HTERT RPE-1 (cell line): ENCODE data around the gene ITPA.

Experiments
- in situ Hi-C: fragments of 300-500 bp; cut with MboI; formaldehyde crosslinking; loops from 4 replicates; pipeline ENCODE4 v1.14.3; 2020; ENCODE audit warnings: low sequenced_read_pairs

ITPA gene

DNA sequence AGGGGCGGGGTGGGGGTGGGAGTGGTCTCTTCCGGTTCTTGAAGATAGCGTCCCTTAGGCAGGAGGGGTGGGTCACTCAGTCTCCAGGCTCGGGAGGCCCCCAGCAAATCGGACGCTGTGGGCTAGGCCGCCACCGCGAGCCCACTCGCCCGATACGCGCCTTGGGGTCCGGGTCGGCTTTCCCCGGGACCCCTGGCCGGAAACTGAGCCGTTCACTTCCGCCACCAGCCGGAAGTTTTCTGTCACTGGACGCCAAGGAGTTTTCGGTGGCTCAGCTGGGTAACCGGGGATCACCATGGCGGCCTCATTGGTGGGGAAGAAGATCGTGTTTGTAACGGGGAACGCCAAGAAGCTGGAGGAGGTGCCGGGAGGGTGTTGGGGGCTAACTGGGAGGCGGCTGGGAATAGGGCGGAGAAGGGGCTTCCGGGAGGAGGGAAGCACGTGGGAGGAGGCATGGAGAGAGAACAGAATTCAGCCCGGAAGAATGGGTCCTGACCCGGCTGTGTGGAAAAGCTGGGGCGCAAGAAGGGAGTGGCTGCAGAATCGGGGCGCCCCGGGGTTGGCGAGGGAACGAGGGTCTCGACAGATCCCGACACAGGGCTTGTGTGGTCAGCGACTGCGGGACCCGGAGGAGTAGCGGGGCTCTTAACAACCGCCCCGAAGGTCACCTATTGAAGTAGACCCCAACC lies at the start of gene ITPA:
ITPA (plus strand) TSS at position 242 of the 689 bp plus-strand sequence; CDS start at position 296, 54 bp downstream.
- in situ Hi-C loops: no loop called here

- in situ Hi-C loops: no loop called here
Observed at GRCh38 chr20:3160418-3160817, 48.9 kb upstream of the ITPA start.

GRCh38 chr20:3161316-3162079 lies 47.8 kb upstream of the ITPA start:
- in situ Hi-C loops: no loop called here

- in situ Hi-C loops: no loop called here
Observed at GRCh38 chr20:3162080-3162611, 47.2 kb upstream of the ITPA start.

- in situ Hi-C loops: no loop called here
Observed at GRCh38 chr20:3163099-3164042, 45.9 kb upstream of the ITPA start.

DNA sequence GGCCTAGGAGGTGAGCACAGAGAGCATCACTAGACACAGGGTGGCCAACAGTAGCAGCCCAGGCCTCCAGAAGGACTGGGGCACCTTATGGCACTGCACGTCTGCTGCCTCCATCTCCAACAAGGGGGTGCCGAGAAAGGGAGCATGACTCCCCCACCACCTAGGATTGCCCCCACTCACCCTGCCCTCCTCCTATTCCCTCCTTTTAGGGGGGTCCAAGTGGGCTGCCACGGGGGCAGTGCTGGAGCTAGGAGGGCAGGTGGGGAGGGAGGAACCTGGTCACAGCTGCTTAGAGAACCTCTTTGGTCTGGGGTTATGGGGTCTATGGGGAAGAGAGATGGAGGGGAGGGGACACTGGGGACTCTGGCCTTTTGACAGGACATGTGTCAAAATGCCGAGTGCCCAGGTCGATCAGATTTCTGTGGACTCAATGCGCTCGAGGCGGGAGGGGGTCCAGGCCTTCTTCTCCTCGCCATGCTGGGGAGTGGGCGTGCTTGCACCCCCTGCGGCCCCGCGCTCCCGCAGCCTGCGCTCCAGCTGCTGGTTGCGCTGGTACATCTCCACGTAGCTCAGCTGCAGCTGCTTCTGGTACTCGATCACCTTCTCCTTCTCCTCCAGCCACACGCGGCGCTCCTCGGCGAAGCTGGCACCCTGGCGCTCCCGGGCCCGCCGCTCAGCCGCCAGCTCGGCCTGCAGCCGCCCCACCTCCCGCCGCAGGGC lies 45.1 kb upstream of the ITPA start:
- in situ Hi-C loops: no loop called here

DNA sequence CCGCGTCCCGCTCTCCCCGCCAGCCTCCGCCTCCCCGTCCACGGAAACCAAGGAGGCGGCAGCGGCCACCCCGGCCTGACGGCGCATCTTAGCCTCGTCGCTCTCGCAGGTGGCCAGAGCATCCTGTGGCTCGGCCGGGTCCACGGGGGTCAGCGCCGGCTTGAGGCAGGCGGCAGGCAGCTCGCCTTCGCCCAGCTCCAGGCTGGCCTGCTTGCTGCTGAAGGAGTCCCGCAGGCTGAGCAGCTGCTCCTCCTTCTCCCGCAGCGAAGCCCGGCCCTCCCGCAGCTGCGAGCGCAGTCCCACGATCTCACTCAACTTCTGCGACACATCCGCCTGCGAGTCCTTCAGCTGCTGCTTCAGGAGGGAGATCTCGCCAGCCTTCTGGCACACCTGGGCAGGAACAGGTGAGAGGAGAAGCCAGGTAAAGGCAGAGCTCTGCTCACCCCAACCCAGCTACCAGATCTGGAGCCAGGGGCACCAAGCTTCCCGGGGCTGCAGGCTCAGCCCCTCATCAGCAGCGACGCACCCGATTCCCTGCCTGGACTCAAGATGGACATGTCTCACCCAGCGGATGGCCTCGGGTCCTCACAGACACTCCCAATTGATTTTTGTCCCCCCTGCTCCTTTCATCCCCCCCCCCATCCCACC lies 44.4 kb upstream of the ITPA start:
- in situ Hi-C loops: no loop called here

DNA sequence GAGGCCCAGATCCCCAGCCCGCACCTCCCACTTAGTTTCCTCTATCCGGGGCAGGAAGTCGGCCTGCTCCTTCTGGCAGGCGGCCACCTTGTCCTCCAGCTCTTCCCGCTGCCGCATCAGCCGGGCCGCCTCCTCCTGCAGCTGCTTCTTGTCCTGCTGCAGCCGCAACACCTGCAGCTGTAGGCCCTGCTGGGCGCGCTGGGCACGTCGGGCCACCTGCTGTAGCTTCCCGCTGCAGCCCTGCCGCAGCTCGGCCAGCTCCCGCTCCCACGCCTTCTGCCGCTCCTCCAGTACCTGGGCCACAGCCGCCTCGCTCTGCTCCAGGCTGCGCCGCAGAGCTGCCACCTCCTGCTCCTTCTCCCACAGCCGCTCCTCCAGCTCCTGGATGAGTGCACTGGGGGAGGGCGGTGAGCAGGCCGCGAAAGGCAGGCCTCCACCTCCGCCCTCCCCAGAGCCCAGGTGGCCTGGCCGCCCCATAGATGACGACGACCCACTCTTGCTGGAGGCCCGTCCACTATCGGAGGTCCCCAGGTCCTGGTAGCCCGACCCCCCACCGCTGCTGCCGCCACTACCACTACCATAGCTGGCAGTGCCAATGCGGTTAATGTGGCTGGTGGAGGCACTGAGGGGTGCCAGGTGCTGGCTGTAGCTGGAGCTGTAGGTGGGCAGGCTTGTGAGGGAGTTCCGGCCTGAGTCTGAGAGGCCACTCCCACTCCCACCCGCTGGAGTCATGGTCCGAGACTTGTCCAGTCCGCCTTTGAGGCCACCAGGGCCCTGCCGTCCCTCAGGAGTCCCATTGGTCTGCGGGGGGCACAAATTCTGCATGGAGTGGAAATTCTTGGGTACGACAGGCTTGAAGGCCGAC lies 43.6 kb upstream of the ITPA start:
- in situ Hi-C loops: no loop called here

DNA sequence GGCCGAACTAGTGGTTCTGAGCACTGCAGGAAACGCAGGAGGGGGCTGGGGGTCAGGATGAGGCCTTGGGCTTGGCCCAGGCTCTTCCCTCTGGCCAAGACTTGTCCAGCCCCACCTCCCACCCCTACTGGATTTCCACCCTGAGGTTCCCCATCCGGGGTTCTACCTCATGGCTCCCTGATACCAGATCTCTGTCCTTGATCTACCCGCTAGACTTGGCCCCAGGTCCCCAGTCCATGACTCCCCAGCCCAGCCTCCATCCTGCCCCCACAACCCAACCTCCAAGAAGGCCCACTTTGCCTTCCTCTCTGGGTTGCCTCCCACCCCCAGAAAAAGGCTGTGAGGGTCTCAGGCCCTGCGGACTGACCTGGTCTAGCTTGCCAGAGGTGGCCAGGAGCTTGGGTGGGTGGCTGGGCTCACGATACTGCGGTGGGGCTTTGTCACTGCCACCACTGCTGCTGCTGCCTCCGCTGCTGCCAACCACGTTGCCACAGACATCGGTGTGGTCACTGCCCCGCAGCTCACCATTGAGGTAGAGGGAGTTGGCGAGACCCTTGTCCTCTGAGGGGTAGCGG lies 42.9 kb upstream of the ITPA start:
- in situ Hi-C loops: no loop called here

DNA sequence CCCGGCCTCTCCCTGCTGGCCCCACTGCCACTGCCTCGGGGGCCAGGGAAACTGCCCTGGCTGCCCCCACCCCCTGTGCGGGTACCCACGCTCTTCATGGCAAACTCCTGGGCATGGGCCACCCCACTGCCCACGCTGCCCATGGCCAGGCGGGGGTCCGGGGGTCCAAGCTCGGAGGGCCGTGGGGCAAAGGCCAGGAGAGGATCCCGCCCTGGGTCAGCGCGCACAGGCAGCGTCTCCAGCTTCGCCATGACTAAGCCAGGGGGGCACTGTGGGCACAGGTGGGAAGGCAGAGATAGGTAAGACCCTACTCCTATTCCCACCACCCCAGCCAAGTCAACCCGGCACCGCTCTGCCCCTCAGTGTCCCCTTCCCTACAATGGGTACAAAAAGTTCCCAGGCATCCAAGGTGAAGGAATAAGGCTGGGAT lies 42.4 kb upstream of the ITPA start:
- in situ Hi-C loops: no loop called here

DNA sequence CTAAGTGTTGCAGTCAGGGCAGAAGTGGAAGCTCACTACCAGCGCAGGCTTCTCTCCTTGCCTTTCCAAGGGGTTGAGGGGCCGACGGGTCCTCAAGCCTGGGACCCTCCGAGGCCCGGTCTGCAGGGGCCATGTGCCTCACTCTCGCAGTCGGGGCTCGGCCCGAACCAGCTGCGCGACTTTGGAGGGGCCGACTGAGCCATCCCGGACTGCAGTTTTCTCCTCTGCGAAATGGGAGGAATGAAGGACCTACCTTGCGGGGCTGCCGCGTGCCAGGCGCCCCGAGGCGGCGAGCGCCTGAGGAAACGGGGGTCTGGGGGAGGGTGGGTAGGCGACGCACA lies 41.6 kb upstream of the ITPA start:
- in situ Hi-C loops: no loop called here

- in situ Hi-C loops: no loop called here
Observed at GRCh38 chr20:3168079-3168828, 41.0 kb upstream of the ITPA start.

DNA sequence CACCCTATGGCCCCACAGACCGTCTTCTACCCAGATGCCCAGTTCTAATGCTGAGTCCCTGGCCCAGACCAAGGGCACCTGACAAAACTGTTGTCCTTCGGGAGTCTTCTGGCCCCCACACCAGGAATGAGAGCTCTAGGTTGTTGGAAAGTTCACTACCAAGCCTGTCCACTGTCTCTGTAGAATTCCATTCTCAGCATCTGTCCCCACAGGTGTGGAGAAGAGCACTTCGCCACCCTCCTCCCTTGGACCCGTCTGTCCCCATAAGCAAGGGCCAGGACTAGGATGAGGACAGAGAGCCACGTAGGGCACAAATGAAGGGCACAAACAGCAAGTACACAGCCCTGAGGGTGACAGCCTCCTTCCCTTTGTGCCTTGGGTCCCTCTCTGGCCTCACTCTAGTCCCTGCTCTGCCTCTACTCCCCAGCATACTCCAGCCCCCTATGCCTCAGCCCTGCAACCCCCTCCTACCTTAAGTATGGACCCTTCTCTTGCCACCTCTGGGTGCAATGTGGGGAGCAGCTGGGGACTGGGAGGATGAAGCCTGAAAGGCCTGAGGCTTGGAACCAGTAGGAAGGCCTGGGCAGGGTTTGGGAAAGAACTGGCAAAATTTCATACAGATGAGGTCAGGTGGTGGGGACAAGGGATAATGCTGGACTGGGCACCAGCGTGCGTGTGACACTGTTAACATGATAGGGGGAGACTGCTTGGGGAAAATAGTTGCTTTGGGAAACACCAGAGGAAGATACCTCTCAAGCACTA lies 40.3 kb upstream of the ITPA start:
- in situ Hi-C loops: no loop called here

GRCh38 chr20:3171391-3172125 lies 37.7 kb upstream of the ITPA start:
- in situ Hi-C loops: no loop called here

GRCh38 chr20:3172126-3172932 lies 37.0 kb upstream of the ITPA start:
- in situ Hi-C loops: no loop called here
